Type B pancreatic cell (in vitro differentiated cells): ENCODE measurements around the gene MSH6. TPM values are rescaled to one million over a fixed set of nuclear protein-coding genes. Genes with fewer than 3 reads are reported as not detected.

Source experiments
- DNase-seq: peaks from one replicate; pipeline ENCODE4 v3.0.0; 2021; ENCODE audit warnings: mixed read lengths; ENCODE audit not compliant: unreplicated experiment; ENCODE audit errors: extremely low spot score
- H3K27ac Mint-ChIP-seq: 2 replicates; pipeline ENCODE4 v1.8.0; 2021; ENCODE audit warnings: mild to moderate bottlenecking, mixed read lengths
- H3K27me3 Mint-ChIP-seq: 2 replicates; pipeline ENCODE4 v1.8.0; 2021; ENCODE audit warnings: mixed read lengths
- H3K36me3 Mint-ChIP-seq: 2 replicates; pipeline ENCODE4 v1.8.0; 2021; ENCODE audit warnings: mixed read lengths
- H3K4me1 Mint-ChIP-seq: one replicate; pipeline ENCODE4 v1.8.0; 2021; ENCODE audit warnings: mixed read lengths; ENCODE audit not compliant: unreplicated experiment
- H3K4me3 Mint-ChIP-seq: 2 replicates; pipeline ENCODE4 v1.8.0; 2021; ENCODE audit warnings: mild to moderate bottlenecking, mixed read lengths
- H3K9me3 Mint-ChIP-seq: 2 replicates; pipeline ENCODE4 v1.8.0; 2021; ENCODE audit warnings: mixed read lengths
- CTCF ChIP-seq: fragments of 200-600 bp; sonication (generic); conservative IDR thresholded peaks from 2 replicates; pipeline ENCODE4 v1.5.0; 2021; ENCODE audit warnings: antibody characterized with exemption, mild to moderate bottlenecking
- total RNA-seq: library from RNA; stranded (reverse); gene quantifications from 2 replicates; pipeline ENCODE4 v1.2.1, GENCODE V29; 2021; ENCODE audit warnings: low replicate concordance

MSH6 gene
- total RNA-seq, 1 donor from 2014 or later: 138 TPM

DNA sequence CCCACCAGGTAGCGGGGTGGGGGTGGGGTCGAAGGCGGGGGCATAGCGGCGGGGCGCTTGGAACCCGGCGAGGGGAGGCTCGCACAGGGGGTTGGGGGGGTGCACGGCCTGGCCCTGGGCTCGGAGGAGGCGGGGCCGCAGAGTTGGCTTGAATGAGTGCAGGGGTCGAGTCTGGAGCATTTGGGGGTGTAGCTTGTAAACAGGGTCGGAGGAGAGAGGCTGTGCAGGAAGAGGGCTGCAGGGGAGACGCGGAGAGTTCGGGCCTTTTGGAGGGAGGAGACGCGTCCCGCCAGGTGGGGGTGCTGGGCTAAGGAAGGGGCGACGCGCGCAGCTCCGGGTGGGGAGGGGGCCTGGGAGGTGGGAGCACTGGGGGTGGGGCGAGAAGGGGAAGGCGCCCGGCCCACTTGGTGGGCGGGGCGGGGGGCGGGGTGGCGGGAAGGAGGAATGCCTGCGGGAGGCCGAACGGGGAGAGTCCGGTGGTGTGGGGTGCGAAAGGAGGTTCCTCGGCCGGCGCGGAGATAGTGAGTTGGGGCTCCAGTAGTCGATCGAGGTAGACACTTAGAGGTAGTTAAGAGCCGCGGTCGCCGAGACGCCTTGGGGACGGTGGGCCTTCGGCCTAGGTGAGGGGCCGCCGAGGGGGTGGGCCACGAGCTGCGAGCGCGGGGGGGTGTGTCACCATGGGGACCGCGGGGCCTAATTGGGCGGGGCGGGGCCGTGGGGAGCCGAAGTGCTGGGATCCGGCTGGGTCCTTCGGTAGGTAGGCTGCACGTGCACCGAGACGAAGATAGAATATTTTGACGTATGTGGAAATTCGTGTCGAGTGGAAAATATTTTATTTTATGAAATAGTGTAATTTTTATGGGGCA is 774 bp downstream of the MSH6 start:
- peak; percentile 82 for DNase-seq
- Mint-ChIP-seq H3K27ac (peak overlapping the region; percentile 83), H3K9me3 (no peaks in the 10 kb centered on the region), H3K4me3 (peak overlapping the region; percentile 93), H3K36me3 (peaks cover 12% of the 10 kb centered on the region), H3K4me1 (peaks cover 17% of the 10 kb centered on the region), H3K27me3 (no peaks in the 10 kb centered on the region)
- TF ChIP-seq CTCF: no peak

GRCh38 chr2:47784352-47784851 is 1.5 kb downstream of the MSH6 start:
- DNase-seq: no peak
- Mint-ChIP-seq H3K4me3 (peak overlapping the region; percentile 93), H3K27me3 (no peaks in the 10 kb centered on the region), H3K4me1 (peaks cover 17% of the 10 kb centered on the region), H3K27ac (peak overlapping the region; percentile 83), H3K9me3 (no peaks in the 10 kb centered on the region), H3K36me3 (peaks cover 12% of the 10 kb centered on the region)
- TF ChIP-seq CTCF: no peak

GRCh38 chr2:47785986-47786385 is 3.0 kb downstream of the MSH6 start:
- Mint-ChIP-seq H3K4me3 (peak overlapping the region; percentile 93), H3K36me3 (peaks cover 16% of the 10 kb centered on the region), H3K4me1 (peaks cover 17% of the 10 kb centered on the region), H3K27me3 (no peaks in the 10 kb centered on the region), H3K9me3 (no peaks in the 10 kb centered on the region), H3K27ac (no peak overlapping the region)
- TF ChIP-seq CTCF: no peak
- no peak for DNase-seq

DNA sequence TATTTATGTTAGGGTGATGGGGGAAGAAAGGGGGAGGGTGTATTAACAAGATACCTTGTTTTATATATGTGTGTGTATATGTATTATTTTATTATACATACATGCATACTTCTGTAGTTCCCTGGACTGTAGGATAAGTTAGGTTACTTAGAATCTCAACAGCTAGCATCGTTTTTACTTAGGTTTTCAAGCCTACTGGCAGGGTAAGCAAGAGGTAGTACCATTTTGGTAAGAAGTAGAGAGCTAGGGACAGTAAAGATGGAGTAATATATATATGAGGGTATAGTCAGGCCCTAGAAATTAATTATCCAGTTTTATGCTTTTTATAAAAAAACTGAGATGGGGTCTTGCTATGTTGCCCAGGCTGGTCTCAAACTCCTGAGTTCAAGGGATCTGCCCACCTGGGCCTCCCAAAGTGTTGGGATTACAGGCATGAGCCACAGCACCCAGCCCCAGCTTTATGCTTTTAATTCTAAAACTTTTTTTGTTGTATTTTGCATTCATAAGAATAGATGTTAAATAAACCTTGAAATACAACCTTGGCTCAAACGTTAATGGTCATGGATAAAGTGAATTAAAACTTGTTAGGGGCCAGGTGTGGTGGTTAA is 13.2 kb downstream of the MSH6 start:
- no peak for TF ChIP-seq CTCF
- Mint-ChIP-seq H3K27me3 (no peaks in the 10 kb centered on the region), H3K4me1 (no peaks in the 10 kb centered on the region), H3K9me3 (no peaks in the 10 kb centered on the region), H3K36me3 (peaks cover 55% of the 10 kb centered on the region), H3K4me3 (no peak overlapping the region), H3K27ac (no peak overlapping the region)
- DNase-seq: no peak

- peaks cover 7% of the 10 kb centered on the region for H3K9me3 Mint-ChIP-seq
- H3K4me3 Mint-ChIP-seq: no peak overlapping the region
- DNase-seq: no peak
- H3K27me3 Mint-ChIP-seq: no peaks in the 10 kb centered on the region
- peaks cover 74% of the 10 kb centered on the region for H3K36me3 Mint-ChIP-seq
- no peaks in the 10 kb centered on the region for H3K4me1 Mint-ChIP-seq
- no peak overlapping the region for H3K27ac Mint-ChIP-seq
- TF ChIP-seq CTCF: no peak
These were observed 15.7 kb downstream of the MSH6 start for GRCh38 chr2:47798631-47799030.
